ENCODE measurements around the gene HSP90AA1.

DNA sequence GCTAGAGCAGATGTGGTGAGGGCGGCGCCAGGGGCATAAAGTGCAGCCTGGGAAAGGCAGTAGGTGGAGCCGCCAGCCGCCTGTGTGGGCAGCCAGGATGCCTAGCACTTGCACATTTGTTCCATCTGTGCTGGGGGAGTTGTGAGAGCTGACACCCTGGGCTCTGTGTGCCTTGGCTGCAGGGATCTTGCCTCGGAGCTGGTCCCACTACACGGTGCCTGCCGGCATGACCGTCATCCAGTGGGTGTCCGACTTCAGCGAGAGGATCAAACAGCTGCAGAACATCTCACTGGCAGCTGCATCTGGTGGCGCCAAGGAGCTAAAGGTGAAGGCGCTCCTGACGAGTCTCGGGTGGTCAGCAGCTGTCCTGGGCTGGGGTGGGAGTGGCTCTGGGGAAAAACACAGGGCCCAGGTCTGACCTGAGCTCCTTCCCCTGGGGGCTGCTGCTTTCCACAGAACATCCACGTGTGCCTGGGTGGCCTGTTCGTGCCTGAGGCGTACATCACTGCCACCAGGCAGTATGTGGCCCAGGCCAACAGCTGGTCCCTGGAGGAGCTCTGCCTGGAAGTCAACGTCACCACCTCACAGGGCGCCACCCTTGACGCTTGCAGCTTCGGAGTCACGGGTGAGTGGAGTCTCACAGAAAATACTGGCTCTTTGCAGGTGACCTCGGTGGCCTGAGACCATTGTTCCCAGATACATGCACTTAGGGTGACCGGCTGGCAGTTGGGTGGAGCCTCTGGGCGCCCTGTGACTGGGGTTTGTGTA lies 37.4 kb downstream of the HSP90AA1 start:
- TF ChIP-seq EP300 (IDR thresholded peaks at IDR 0.05): no peak
- TF ChIP-seq, protein P1, sequence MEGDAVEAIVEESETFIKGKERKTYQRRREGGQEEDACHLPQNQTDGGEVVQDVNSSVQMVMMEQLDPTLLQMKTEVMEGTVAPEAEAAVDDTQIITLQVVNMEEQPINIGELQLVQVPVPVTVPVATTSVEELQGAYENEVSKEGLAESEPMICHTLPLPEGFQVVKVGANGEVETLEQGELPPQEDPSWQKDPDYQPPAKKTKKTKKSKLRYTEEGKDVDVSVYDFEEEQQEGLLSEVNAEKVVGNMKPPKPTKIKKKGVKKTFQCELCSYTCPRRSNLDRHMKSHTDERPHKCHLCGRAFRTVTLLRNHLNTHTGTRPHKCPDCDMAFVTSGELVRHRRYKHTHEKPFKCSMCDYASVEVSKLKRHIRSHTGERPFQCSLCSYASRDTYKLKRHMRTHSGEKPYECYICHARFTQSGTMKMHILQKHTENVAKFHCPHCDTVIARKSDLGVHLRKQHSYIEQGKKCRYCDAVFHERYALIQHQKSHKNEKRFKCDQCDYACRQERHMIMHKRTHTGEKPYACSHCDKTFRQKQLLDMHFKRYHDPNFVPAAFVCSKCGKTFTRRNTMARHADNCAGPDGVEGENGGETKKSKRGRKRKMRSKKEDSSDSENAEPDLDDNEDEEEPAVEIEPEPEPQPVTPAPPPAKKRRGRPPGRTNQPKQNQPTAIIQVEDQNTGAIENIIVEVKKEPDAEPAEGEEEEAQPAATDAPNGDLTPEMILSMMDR (IDR thresholded peaks at IDR 0.05): no peak
